ENCODE measurements around the gene PYDC2.

The PYDC2 gene

DNA sequence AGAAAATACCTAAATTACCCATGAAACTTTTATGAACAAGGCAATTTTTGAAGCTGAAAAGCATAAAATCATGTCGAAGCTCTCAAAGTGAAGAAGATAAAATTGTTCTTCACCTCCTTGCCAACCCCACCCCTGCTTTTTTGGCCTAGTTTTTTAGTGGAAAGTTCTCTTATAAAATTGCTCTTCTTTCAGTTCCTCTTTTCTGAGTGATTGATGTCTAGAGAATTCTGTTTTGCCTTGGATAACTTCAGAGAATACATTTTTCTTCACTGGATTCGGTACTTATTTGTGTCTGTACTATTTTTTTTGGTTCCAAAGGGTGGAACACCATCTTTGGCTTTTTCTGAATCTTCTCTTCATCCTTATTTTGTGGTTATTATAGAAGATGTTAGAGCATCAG, 25.0 kb upstream of the PYDC2 start:
- Histone ChIP-seq H2AFZ (ENCODE audit: low read length) (no peak overlapping the region), H3K4me2 (ENCODE audit: low read length) (no peak overlapping the region), H3K9me3 (ENCODE audit: low read length) (no peaks in the 10 kb centered on the region), H3K79me2 (ENCODE audit: insufficient read depth, low read length) (no peaks in the 10 kb centered on the region), H3F3A (ENCODE audit: insufficient read depth, low read length) (no peaks in the 10 kb centered on the region), H3K4me3 (ENCODE audit: low read depth, low read length, poor library complexity, severe bottlenecking) (no peak overlapping the region), H3K9ac (ENCODE audit: low read length) (no peak overlapping the region), H3K36me3 (ENCODE audit: insufficient read depth, low read length) (no peaks in the 10 kb centered on the region), H3K9me2 (ENCODE audit: low read depth, low read length) (no peaks in the 10 kb centered on the region), H3K27ac (ENCODE audit: low read depth, low read length, poor library complexity, severe bottlenecking) (no peak overlapping the region), H3K27me3 (ENCODE audit: insufficient read depth, low read length) (no peaks in the 10 kb centered on the region), H4K20me1 (ENCODE audit: insufficient read depth, low read length) (no peaks in the 10 kb centered on the region), H3K4me1 (ENCODE audit: insufficient read depth, low read length, severe bottlenecking) (no peaks in the 10 kb centered on the region)
- TF ChIP-seq EZH2 (IDR thresholded peaks at IDR 0.05; ENCODE audit: borderline replicate concordance, low read length), result no peak
- TF ChIP-seq, protein P1, sequence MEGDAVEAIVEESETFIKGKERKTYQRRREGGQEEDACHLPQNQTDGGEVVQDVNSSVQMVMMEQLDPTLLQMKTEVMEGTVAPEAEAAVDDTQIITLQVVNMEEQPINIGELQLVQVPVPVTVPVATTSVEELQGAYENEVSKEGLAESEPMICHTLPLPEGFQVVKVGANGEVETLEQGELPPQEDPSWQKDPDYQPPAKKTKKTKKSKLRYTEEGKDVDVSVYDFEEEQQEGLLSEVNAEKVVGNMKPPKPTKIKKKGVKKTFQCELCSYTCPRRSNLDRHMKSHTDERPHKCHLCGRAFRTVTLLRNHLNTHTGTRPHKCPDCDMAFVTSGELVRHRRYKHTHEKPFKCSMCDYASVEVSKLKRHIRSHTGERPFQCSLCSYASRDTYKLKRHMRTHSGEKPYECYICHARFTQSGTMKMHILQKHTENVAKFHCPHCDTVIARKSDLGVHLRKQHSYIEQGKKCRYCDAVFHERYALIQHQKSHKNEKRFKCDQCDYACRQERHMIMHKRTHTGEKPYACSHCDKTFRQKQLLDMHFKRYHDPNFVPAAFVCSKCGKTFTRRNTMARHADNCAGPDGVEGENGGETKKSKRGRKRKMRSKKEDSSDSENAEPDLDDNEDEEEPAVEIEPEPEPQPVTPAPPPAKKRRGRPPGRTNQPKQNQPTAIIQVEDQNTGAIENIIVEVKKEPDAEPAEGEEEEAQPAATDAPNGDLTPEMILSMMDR (IDR thresholded peaks at IDR 0.05; ENCODE audit: low read length), result no peak

GRCh38 chr3:191438150-191438814, 22.7 kb upstream of the PYDC2 start:
- no peaks in the 10 kb centered on the region for H3K79me2 ChIP-seq (ENCODE audit: insufficient read depth, low read length)
- no peak overlapping the region for H3K4me2 ChIP-seq (ENCODE audit: low read length)
- TF ChIP-seq, protein P1 (IDR thresholded peaks at IDR 0.05; ENCODE audit: low read length), result no peak
- TF ChIP-seq EZH2 (IDR thresholded peaks at IDR 0.05; ENCODE audit: borderline replicate concordance, low read length), result no peak
- H3K27ac ChIP-seq (ENCODE audit: low read depth, low read length, poor library complexity, severe bottlenecking), result no peak overlapping the region
- H3K4me3 ChIP-seq (ENCODE audit: low read depth, low read length, poor library complexity, severe bottlenecking), result no peak overlapping the region
- H3K9me3 ChIP-seq (ENCODE audit: low read length), result no peaks in the 10 kb centered on the region
- no peak overlapping the region for H2AFZ ChIP-seq (ENCODE audit: low read length)
- H3K9me2 ChIP-seq (ENCODE audit: low read depth, low read length), result no peaks in the 10 kb centered on the region
- no peaks in the 10 kb centered on the region for H3K27me3 ChIP-seq (ENCODE audit: insufficient read depth, low read length)
- no peak overlapping the region for H3K9ac ChIP-seq (ENCODE audit: low read length)
- no peaks in the 10 kb centered on the region for H4K20me1 ChIP-seq (ENCODE audit: insufficient read depth, low read length)
- H3K4me1 ChIP-seq (ENCODE audit: insufficient read depth, low read length, severe bottlenecking), result no peaks in the 10 kb centered on the region
- H3K36me3 ChIP-seq (ENCODE audit: insufficient read depth, low read length), result no peaks in the 10 kb centered on the region
- H3F3A ChIP-seq (ENCODE audit: insufficient read depth, low read length), result no peaks in the 10 kb centered on the region

- no peaks in the 10 kb centered on the region for H3K9me2 ChIP-seq (ENCODE audit: low read depth, low read length)
- H3K27me3 ChIP-seq (ENCODE audit: insufficient read depth, low read length), result no peaks in the 10 kb centered on the region
- H4K20me1 ChIP-seq (ENCODE audit: insufficient read depth, low read length), result no peaks in the 10 kb centered on the region
- no peaks in the 10 kb centered on the region for H3K9me3 ChIP-seq (ENCODE audit: low read length)
- H3K4me3 ChIP-seq (ENCODE audit: low read depth, low read length, poor library complexity, severe bottlenecking), result no peak overlapping the region
- no peaks in the 10 kb centered on the region for H3F3A ChIP-seq (ENCODE audit: insufficient read depth, low read length)
- no peaks in the 10 kb centered on the region for H3K79me2 ChIP-seq (ENCODE audit: insufficient read depth, low read length)
- TF ChIP-seq, protein P1 (IDR thresholded peaks at IDR 0.05; ENCODE audit: low read length), result no peak
- no peak for TF ChIP-seq EZH2 (IDR thresholded peaks at IDR 0.05; ENCODE audit: borderline replicate concordance, low read length)
- no peak overlapping the region for H3K4me2 ChIP-seq (ENCODE audit: low read length)
- no peak overlapping the region for H2AFZ ChIP-seq (ENCODE audit: low read length)
- no peaks in the 10 kb centered on the region for H3K36me3 ChIP-seq (ENCODE audit: insufficient read depth, low read length)
- no peak overlapping the region for H3K27ac ChIP-seq (ENCODE audit: low read depth, low read length, poor library complexity, severe bottlenecking)
- H3K4me1 ChIP-seq (ENCODE audit: insufficient read depth, low read length, severe bottlenecking), result no peaks in the 10 kb centered on the region
- H3K9ac ChIP-seq (ENCODE audit: low read length), result no peak overlapping the region
These were observed 20.4 kb upstream of the PYDC2 start for GRCh38 chr3:191440532-191440931.

Measured in OCI-LY1 (cell line).